GM21717 (cell line): ENCODE measurements around the gene SLC2A4RG.
"Not testable (repeated sequence)": the region's sequence is repeated elsewhere in the genome, so short reads cannot be mapped to it uniquely, and the experiment has no call there.

Experiments
- ATAC-seq: cut with Tn5 transposase; IDR thresholded peaks from one replicate; pipeline ENCODE4 v1.9.1; 2021; ENCODE audit warnings: mild to moderate bottlenecking, moderate library complexity; ENCODE audit not compliant: unreplicated experiment

Gene SLC2A4RG

GRCh38 chr20:63775096-63775978, 35.8 kb downstream of the SLC2A4RG start:
- no peak for ATAC-seq

GRCh38 chr20:63776875-63777274, 37.3 kb downstream of the SLC2A4RG start:
- ATAC-seq: not testable (repeated sequence)

- ATAC-seq: no peak
These were observed 38.0 kb downstream of the SLC2A4RG start for GRCh38 chr20:63777614-63778013.

- no peak for ATAC-seq
These were observed 38.6 kb downstream of the SLC2A4RG start for GRCh38 chr20:63778034-63778752.

GRCh38 chr20:63778857-63779256, 39.3 kb downstream of the SLC2A4RG start:
- ATAC-seq: no peak

GRCh38 chr20:63781181-63781580, 41.6 kb downstream of the SLC2A4RG start:
- ATAC-seq: no peak

GRCh38 chr20:63782051-63782471, 42.5 kb downstream of the SLC2A4RG start:
- ATAC-seq: no peak

GRCh38 chr20:63782521-63782971, 43.0 kb downstream of the SLC2A4RG start:
- ATAC-seq: no peak

- no peak for ATAC-seq
These were observed 44.4 kb downstream of the SLC2A4RG start for GRCh38 chr20:63783970-63784369.

GRCh38 chr20:63785691-63786131, 46.1 kb downstream of the SLC2A4RG start:
- ATAC-seq: no peak

- no peak for ATAC-seq
These were observed 47.7 kb downstream of the SLC2A4RG start for GRCh38 chr20:63787302-63787701.

GRCh38 chr20:63787749-63788148, 48.2 kb downstream of the SLC2A4RG start:
- no peak for ATAC-seq

- ATAC-seq: no peak
These were observed 50.4 kb downstream of the SLC2A4RG start for GRCh38 chr20:63789836-63790571.

GRCh38 chr20:63790572-63791168, 51.1 kb downstream of the SLC2A4RG start:
- no peak for ATAC-seq

GRCh38 chr20:63791497-63792156, 52.1 kb downstream of the SLC2A4RG start:
- ATAC-seq: no peak

- no peak for ATAC-seq
These were observed 53.3 kb downstream of the SLC2A4RG start for GRCh38 chr20:63792866-63793265.
